ENCODE results near the gene SEL1L3.

SEL1L3 gene

DNA sequence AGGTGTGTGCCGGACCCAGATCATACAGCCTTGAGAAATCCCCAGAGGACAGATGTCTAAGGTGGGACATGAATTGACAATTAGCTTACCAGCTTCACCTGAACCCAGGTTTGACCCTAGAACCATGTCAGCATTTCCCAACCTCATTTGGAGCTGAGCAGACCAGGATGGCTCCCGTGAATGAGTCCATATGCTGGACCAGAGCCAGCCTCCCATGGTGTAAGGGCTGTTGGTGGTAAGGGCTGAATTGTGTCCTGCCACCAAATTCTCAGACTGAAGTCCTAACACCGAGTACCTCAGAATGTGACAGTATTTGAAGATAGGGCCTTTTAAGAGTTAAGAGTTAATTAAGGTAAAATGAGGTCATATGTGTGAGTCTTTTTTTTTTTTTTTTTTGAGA lies 118.8 kb downstream of the SEL1L3 start:
- TF ChIP-seq, protein P1, sequence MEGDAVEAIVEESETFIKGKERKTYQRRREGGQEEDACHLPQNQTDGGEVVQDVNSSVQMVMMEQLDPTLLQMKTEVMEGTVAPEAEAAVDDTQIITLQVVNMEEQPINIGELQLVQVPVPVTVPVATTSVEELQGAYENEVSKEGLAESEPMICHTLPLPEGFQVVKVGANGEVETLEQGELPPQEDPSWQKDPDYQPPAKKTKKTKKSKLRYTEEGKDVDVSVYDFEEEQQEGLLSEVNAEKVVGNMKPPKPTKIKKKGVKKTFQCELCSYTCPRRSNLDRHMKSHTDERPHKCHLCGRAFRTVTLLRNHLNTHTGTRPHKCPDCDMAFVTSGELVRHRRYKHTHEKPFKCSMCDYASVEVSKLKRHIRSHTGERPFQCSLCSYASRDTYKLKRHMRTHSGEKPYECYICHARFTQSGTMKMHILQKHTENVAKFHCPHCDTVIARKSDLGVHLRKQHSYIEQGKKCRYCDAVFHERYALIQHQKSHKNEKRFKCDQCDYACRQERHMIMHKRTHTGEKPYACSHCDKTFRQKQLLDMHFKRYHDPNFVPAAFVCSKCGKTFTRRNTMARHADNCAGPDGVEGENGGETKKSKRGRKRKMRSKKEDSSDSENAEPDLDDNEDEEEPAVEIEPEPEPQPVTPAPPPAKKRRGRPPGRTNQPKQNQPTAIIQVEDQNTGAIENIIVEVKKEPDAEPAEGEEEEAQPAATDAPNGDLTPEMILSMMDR (conservative IDR thresholded peaks at IDR 0.05), result no peak
- no peak overlapping the region for H3K27ac ChIP-seq

DNA sequence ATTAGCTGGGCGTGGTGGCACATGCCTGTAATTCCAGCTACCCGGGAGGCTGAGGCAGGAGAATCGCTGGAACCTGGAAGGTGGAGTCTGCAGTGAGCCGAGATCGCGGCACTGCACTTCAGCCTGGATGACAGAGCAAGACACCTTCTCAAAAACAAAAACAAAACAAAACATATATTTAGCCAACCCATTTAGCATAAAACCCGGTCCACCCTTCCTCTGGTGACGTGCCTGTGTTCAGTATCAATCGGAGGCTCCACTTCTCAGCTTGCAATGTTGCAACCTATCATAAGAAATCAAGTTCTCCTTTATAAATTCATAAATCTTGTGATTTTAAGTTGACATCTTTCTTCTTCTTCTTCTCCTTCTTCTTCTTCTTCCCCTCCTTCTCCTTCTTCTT lies 133.2 kb downstream of the SEL1L3 start:
- no peak overlapping the region for H3K27ac ChIP-seq
- TF ChIP-seq, protein P1 (conservative IDR thresholded peaks at IDR 0.05), result no peak

DNA sequence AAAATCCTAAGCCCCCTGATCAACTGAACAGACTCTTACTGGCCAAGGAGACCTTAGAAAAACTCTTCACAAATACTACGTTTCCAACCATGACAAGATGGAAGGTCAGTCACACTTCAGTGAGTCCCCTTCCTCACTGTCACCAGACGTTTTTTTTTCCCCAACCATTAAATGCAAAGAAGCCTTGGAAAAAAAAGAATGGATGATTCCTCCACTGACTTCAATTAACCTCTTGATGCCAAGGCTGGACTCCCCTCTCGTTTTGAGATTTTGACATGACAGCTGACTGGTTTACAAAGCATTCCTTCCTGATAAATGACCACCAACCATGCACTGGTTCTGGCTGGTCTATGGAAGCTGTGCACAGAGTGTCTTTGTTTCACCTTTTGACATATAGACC lies 133.9 kb downstream of the SEL1L3 start:
- TF ChIP-seq, protein P1 (conservative IDR thresholded peaks at IDR 0.05), result no peak
- H3K27ac ChIP-seq, result no peak overlapping the region

DNA sequence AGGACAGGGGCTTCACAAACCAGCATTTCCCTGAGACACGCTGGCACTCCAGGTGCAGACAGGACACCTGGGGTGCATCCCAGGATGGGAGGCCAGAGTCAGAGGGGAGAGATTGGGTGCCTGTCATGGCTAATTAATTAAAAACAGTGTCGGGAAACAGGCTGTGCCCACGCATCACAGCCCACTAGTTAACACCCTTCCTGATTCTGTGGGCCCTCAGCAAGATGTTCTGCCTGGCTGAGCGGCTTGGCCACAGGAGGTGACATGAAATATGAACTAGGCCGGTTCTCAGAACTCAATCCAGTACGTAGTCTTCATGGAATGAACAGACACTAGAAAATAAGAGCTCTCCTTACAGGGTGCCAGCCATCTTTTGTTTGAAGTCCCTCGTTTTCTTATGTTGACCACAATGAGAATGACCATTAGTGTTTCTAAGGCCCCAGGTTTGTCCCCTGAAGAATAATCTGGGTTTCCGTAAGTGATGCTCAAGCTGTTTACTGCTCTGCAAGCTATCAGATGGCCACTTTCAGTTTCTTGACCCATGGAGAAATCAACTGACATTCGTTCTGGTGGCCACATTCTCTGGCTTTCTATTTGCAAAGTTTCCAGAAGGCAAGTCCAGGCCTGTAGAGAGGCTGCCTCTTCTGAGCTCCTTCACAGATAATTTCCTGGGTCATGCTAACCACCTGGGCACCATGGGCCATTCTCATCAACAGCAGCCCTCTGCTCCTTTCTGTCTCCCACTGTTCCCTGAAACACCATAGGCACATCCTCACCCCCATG lies 134.9 kb downstream of the SEL1L3 start:
- no peak overlapping the region for H3K27ac ChIP-seq

DNA sequence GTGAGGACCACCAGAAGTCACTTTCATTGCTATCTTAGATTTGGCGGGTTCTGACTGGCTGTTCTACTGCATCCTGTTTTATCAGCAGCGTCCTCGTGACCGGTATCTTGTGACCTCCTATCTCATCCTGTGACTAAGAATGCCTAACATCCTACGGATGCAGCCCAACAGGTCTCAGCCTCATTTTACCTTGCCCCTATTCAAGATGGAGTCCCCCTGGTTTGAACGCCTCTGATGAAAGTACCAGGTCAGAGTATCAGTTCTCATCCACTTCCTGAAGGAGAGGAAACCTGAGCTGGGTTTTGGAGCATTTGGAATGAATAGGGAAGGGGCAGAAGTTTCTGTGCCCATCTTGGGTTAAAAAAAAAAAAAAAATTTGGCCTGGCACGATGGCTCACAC lies 136.9 kb downstream of the SEL1L3 start:
- TF ChIP-seq, protein P1 (conservative IDR thresholded peaks at IDR 0.05), result no peak
- H3K27ac ChIP-seq, result no peak overlapping the region

More for the DNA sequence above, 134.9 kb downstream of the SEL1L3 start:
- TF ChIP-seq, protein P1 (conservative IDR thresholded peaks at IDR 0.05), result no peak

DNA sequence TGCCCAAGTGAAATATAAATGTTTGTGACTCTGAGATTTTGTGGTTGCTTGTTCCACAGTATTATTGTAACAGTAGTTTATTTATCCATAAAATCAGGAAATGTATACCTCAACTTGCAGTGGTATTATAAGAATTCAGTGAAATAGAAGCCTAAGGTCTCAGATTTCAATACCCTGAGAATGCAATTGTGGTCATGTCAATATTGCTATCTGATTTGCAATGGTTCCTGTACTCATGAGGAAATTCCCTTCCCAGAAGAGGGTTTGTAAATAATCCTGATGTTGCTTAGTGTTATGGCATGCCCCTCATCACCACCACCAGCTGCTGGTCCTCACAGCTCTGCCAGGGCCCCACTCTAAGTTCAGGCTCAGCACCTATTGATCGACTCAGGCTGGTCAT lies 139.4 kb downstream of the SEL1L3 start:
- no peak overlapping the region for H3K27ac ChIP-seq
- TF ChIP-seq, protein P1 (conservative IDR thresholded peaks at IDR 0.05), result no peak

DNA sequence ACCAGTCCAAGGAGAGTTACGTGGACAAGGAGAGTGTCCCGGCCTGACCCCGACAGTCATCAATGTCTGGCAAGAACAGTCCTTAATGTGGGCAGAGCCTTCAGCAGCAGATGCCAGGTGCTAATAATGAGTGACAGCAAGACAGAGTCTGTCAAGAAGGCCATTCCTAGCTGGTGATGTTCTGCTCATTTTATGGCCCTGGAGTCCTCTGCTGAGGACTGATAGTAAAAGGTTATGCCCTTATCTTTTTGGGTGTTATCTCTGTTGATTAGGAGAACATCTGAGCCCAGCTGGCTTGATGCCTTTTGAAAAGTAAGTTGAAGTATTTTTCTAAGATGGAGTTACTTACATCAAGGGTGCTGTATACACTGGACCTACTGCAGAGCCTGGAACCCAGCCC lies 139.8 kb downstream of the SEL1L3 start:
- no peak overlapping the region for H3K27ac ChIP-seq

More for the DNA sequence above, 139.8 kb downstream of the SEL1L3 start:
- TF ChIP-seq, protein P1 (conservative IDR thresholded peaks at IDR 0.05), result no peak
